H9 (cell line): ENCODE measurements around the gene SBK1. TPM values are rescaled to one million over a fixed set of nuclear protein-coding genes. Genes with fewer than 3 reads are reported as not detected.

Source experiments
- DNase-seq: peaks from one replicate; pipeline ENCODE4 v3.0.0-alpha.2; 2017
- H2AFZ ChIP-seq: one replicate; pipeline ENCODE4 v1.6.1; 2013; ENCODE audit warnings: mild to moderate bottlenecking, low read length, control low read depth, moderate library complexity
- H2AK5ac ChIP-seq: 2 replicates; pipeline ENCODE4 v1.6.1; 2013; ENCODE audit warnings: low read length, control low read depth, mixed read lengths; ENCODE audit not compliant: insufficient read length
- H2BK120ac ChIP-seq: one replicate; pipeline ENCODE4 v1.6.1; 2013; ENCODE audit warnings: low read depth, mild to moderate bottlenecking, low read length, control low read depth, inconsistent platforms; ENCODE audit not compliant: poor library complexity, severe bottlenecking
- H2BK12ac ChIP-seq: 2 replicates; pipeline ENCODE4 v1.6.1; 2013; ENCODE audit warnings: low read length, control low read depth, mixed read lengths, low read depth; ENCODE audit not compliant: insufficient read length
- H2BK15ac ChIP-seq: 2 replicates; pipeline ENCODE4 v1.6.1; 2013; ENCODE audit warnings: low read depth, low read length, control low read depth
- H2BK20ac ChIP-seq: one replicate; pipeline ENCODE4 v1.6.1; 2013; ENCODE audit warnings: low read depth, mild to moderate bottlenecking, low read length, control low read depth, inconsistent platforms; ENCODE audit not compliant: poor library complexity, severe bottlenecking
- H2BK5ac ChIP-seq: 2 replicates; pipeline ENCODE4 v1.6.1; 2013; ENCODE audit warnings: low read length, control low read depth, mixed read lengths; ENCODE audit not compliant: insufficient read length
- H3K14ac ChIP-seq: 2 replicates; pipeline ENCODE4 v1.6.1; 2013; ENCODE audit warnings: low read length, control low read depth; ENCODE audit not compliant: insufficient read depth
- H3K18ac ChIP-seq: 2 replicates; pipeline ENCODE4 v1.6.1; 2013; ENCODE audit warnings: low read depth, mild to moderate bottlenecking, mixed read lengths, low read length, control low read depth; ENCODE audit not compliant: insufficient read length
- H3K23ac ChIP-seq: 2 replicates; pipeline ENCODE4 v1.6.1; 2013; ENCODE audit warnings: low read length, control low read depth, mixed read lengths, low read depth; ENCODE audit not compliant: insufficient read length
- H3K23me2 ChIP-seq: 2 replicates; pipeline ENCODE4 v1.6.1; 2013; ENCODE audit warnings: low read depth, mild to moderate bottlenecking, mixed read lengths, low read length, control low read depth; ENCODE audit not compliant: insufficient read length, poor library complexity, severe bottlenecking
- H3K27ac ChIP-seq: 2 replicates; pipeline ENCODE4 v1.5.1; 2013; ENCODE audit warnings: low read length, control low read depth, mixed read lengths, low read depth; ENCODE audit not compliant: insufficient read length
- H3K27me3 ChIP-seq: 2 replicates; pipeline ENCODE4 v1.6.1; 2013; ENCODE audit warnings: low read length, control low read depth, inconsistent platforms; ENCODE audit not compliant: insufficient read depth
- H3K4ac ChIP-seq: 2 replicates; pipeline ENCODE4 v1.6.1; 2013; ENCODE audit warnings: low read depth, mild to moderate bottlenecking, control low read depth, inconsistent platforms, low read length, moderate library complexity
- H3K4me1 ChIP-seq: 2 replicates; pipeline ENCODE4 v1.6.1; 2013; ENCODE audit warnings: low read length, control low read depth, inconsistent platforms; ENCODE audit not compliant: insufficient read depth
- H3K4me2 ChIP-seq: 2 replicates; pipeline ENCODE4 v1.6.1; 2013; ENCODE audit warnings: low read length, control low read depth, mixed read lengths; ENCODE audit not compliant: insufficient read length, insufficient read depth
- H3K56ac ChIP-seq: 2 replicates; pipeline ENCODE4 v1.6.1; 2013; ENCODE audit warnings: low read depth, mild to moderate bottlenecking, mixed read lengths, low read length, control low read depth; ENCODE audit not compliant: insufficient read length
- H3K79me1 ChIP-seq: 2 replicates; pipeline ENCODE4 v1.6.1; 2013; ENCODE audit warnings: low read depth, mild to moderate bottlenecking, moderate library complexity, low read length, control low read depth, inconsistent platforms; ENCODE audit not compliant: insufficient read depth, poor library complexity, severe bottlenecking
- H3K79me2 ChIP-seq: 2 replicates; pipeline ENCODE4 v1.6.1; 2013; ENCODE audit warnings: low read length, control low read depth, inconsistent platforms; ENCODE audit not compliant: insufficient read depth
- H3K9ac ChIP-seq: 2 replicates; pipeline ENCODE4 v1.6.1; 2013; ENCODE audit warnings: low read length, control low read depth, mixed read lengths; ENCODE audit not compliant: insufficient read length; ENCODE audit errors: extremely low read depth
- H3K9me3 ChIP-seq: one replicate; pipeline ENCODE4 v1.6.1; 2013; ENCODE audit warnings: low read depth, low read length, inconsistent platforms; ENCODE audit not compliant: control insufficient read depth
- H3T11ph ChIP-seq: one replicate; pipeline ENCODE4 v1.6.1; 2013; ENCODE audit warnings: mild to moderate bottlenecking, low read length, control low read depth, inconsistent platforms
- H4K20me1 ChIP-seq: one replicate; pipeline ENCODE4 v1.6.1; 2013; ENCODE audit not compliant: control insufficient read depth, insufficient read length, insufficient read depth
- H4K5ac ChIP-seq: 2 replicates; pipeline ENCODE4 v1.6.1; 2013; ENCODE audit warnings: low read depth, mild to moderate bottlenecking, mixed read lengths, low read length, control low read depth; ENCODE audit not compliant: insufficient read length
- H4K8ac ChIP-seq: replicated peaks from 2 replicates; pipeline ENCODE4 v1.6.1; 2013; ENCODE audit warnings: low read length, control low read depth, mixed read lengths, low read depth; ENCODE audit not compliant: insufficient read length
- H4K91ac ChIP-seq: 2 replicates; pipeline ENCODE4 v1.6.1; 2013; ENCODE audit warnings: low read depth, mild to moderate bottlenecking, moderate library complexity, mixed read lengths, low read length, control low read depth; ENCODE audit not compliant: insufficient read length
- H3K27ac Mint-ChIP-seq, 3 experiments: 2 replicates in 2 of 3; 3 replicates in 1 of 3; pipeline ENCODE4 v1.8.0; 2020 to 2021; ENCODE audit warnings: mixed read lengths in 3 of 3, mild to moderate bottlenecking in 1 of 3, moderate library complexity in 1 of 3
- H3K27me3 Mint-ChIP-seq: 2 replicates; pipeline ENCODE4 v1.8.0; 2021; ENCODE audit warnings: low read depth, mild to moderate bottlenecking, moderate library complexity, mixed read lengths
- H3K36me3 Mint-ChIP-seq, 3 experiments: 2 replicates in 2 of 3; 3 replicates in 1 of 3; pipeline ENCODE4 v1.8.0; 2020 to 2021; ENCODE audit warnings: low read depth in 3 of 3, mixed read lengths in 3 of 3; ENCODE audit not compliant: insufficient read depth in 1 of 3
- H3K4me1 Mint-ChIP-seq, 2 experiments: 2 replicates each; pipeline ENCODE4 v1.8.0; 2020; ENCODE audit warnings: mixed read lengths in 2 of 2
- H3K4me3 Mint-ChIP-seq, 2 experiments: 2 replicates in 1 of 2; 3 replicates in 1 of 2; pipeline ENCODE4 v1.8.0; 2020 to 2021; ENCODE audit warnings: mild to moderate bottlenecking in 2 of 2, mixed read lengths in 2 of 2, moderate library complexity in 1 of 2
- H3K9me3 Mint-ChIP-seq, 2 experiments: 2 replicates in 1 of 2; 3 replicates in 1 of 2; pipeline ENCODE4 v1.8.0; 2020; ENCODE audit warnings: mild to moderate bottlenecking in 2 of 2, mixed read lengths in 2 of 2, moderate library complexity in 1 of 2
- WGBS: extraction: QIAGEN DNeasy Blood & Tissue Kit; methylation state at CpG from one replicate; pipeline ENCODE4 v1.1.7; 2013; ENCODE audit warnings: missing lambda C conversion rate, low lambda C conversion rate, mixed read lengths; ENCODE audit not compliant: insufficient read length; ENCODE audit errors: extremely low coverage; 5-methylcytosine and 5-hydroxymethylcytosine counted together
- total RNA-seq: library from RNA; stranded (reverse); gene quantifications from 2 replicates; pipeline ENCODE4 v1.2.1, GENCODE V29; 2021
- TF ChIP-seq, protein P1 (sequence below): fragments of 200-600 bp; sonication (generic); conservative IDR thresholded peaks from 3 replicates; pipeline ENCODE4 v1.8.0; 2021; ENCODE audit warnings: antibody characterized with exemption, mild to moderate bottlenecking

Gene SBK1
- total RNA-seq, 1 experiment from 2014 or later: 65.5 TPM

DNA sequence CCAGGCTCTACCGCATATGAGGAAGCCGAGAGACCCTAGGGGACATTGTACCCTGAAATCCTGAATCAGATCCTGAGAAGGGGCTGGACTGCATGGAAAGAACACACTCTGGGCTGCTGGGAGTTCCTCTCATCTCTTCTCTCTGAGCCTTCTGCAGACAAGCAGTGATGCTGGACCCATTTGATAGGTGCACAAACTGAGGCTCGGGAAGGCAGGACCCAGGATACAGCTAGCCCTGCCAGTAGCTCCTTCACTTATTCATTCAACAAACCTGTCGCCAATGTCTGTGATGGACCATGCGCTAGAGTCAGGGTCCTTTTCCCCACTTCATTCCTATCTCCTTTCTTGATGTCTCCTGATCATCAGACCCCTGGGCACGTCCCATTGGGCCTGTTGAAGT is 1.9 kb downstream of the SBK1 start:
- Histone ChIP-seq H3K4me1 (peaks cover 9% of the 10 kb centered on the region; the same call in 1 of the 2 replicates), H3K23ac (no peak overlapping the region), H2AK5ac (no peak overlapping the region), H2BK15ac (no peak overlapping the region), H2BK20ac (no peak overlapping the region), H4K8ac (no peak overlapping the region), H3K27me3 (no peaks in the 10 kb centered on the region), H2BK5ac (no peak overlapping the region), H3K9ac (peak overlapping the region; percentile 60), H3K14ac (no peak overlapping the region), H3T11ph (no peak overlapping the region), H4K20me1 (no peaks in the 10 kb centered on the region), H3K4ac (no peak overlapping the region), H2BK120ac (no peak overlapping the region), H3K79me1 (peaks cover 15% of the 10 kb centered on the region), H3K79me2 (peaks cover 28% of the 10 kb centered on the region; the same call in 1 of the 2 replicates), H3K18ac (no peak overlapping the region), H2AFZ (no peak overlapping the region), H2BK12ac (no peak overlapping the region), H3K23me2 (peaks cover 16% of the 10 kb centered on the region), H4K91ac (no peak overlapping the region), H3K56ac (no peak overlapping the region), H3K27ac (no peak overlapping the region), H3K4me2 (peak overlapping the region; percentile 72), H4K5ac (no peak overlapping the region), H3K9me3 (no peaks in the 10 kb centered on the region)
- WGBS: no CpG with 5 or more reads among the region's 6 CpGs
- no peaks in the 10 kb centered on the region; the same call in 1 of the 2 replicates for H3K27me3 Mint-ChIP-seq
- no peak for DNase-seq
- peak overlapping the region; percentile 94 to 98 for H3K4me3 Mint-ChIP-seq
- TF ChIP-seq, protein P1, sequence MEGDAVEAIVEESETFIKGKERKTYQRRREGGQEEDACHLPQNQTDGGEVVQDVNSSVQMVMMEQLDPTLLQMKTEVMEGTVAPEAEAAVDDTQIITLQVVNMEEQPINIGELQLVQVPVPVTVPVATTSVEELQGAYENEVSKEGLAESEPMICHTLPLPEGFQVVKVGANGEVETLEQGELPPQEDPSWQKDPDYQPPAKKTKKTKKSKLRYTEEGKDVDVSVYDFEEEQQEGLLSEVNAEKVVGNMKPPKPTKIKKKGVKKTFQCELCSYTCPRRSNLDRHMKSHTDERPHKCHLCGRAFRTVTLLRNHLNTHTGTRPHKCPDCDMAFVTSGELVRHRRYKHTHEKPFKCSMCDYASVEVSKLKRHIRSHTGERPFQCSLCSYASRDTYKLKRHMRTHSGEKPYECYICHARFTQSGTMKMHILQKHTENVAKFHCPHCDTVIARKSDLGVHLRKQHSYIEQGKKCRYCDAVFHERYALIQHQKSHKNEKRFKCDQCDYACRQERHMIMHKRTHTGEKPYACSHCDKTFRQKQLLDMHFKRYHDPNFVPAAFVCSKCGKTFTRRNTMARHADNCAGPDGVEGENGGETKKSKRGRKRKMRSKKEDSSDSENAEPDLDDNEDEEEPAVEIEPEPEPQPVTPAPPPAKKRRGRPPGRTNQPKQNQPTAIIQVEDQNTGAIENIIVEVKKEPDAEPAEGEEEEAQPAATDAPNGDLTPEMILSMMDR: no peak
- H3K27ac Mint-ChIP-seq: peak overlapping the region in 2 of 3 experiments; percentile 92 to 97; a peak in 2 of 7 replicates
- H3K4me1 Mint-ChIP-seq: peaks cover 52% of the 10 kb centered on the region in 2 experiments
- peaks cover 13 to 33% (median 22%) of the 10 kb centered on the region in 3 experiments; a peak in 6 of 7 replicates for H3K36me3 Mint-ChIP-seq
- H3K9me3 Mint-ChIP-seq: no peaks in the 10 kb centered on the region
